ENCODE measurements around the gene UBE2R2.
"Not testable (repeated sequence)": the region's sequence is repeated elsewhere in the genome, so short reads cannot be mapped to it uniquely, and the experiment has no call there.

Gene UBE2R2

GRCh38 chr9:33816327-33817252 lies at the start of gene UBE2R2:
Gene UBE2R2 (plus strand): TSS chr9:33817160. CDS start chr9:33817758, 598 bp downstream.
- peak; percentile 92 for DNase-seq

DNA sequence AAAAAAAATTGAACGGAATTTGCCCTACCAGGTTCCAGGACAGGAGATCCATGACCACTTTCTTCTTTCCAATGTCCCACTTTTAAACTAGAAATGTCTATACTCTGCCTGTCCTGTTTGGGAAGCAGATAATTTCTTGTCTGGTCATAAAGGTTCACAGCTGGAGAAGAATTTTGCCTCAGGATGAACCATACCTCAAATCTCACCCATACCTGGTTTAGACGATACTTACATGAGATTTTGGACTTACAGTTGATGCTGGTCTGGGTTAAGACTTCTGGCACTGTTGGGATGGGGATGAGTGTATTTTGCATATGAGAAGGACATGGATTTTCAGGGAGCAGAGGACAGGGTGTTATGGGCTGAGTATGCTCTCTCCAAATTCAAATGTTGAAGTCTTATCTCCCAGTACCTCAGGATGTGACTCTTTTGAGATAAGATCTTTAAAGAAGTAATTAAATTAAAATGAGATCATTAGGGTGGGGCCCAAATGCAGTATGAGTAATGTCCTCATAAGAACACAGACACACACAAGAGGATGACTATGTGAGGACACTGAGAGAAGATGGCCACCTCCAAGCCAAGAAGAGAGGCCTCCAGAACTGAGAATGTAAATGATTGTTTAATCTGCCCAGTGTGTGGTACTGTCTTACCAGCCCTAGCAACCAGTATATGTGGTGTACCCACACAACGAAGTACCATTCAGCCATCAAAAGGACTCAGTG lies 46.6 kb upstream of the UBE2R2 start:
- DNase-seq: not testable (repeated sequence)

DNA sequence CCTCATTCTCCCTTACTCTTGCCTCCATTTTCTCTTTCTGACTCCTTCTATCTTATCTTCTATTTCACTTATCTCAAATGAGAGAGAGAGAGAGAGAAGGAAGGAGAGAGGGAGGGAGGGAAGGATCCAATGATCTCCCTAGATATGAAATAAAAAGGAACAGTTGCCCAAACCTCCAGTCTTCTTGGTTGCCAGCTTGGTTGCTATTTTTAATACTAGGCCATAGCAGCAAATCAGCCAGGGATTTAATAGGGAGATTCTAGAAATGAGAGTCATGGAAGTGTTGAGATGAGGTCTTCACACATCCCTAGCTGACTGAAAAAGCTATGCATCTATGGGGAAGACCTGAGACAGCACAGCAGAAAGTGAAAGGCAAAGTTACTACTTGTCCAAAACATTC lies 43.8 kb upstream of the UBE2R2 start:
- DNase-seq: not testable (repeated sequence)

DNA sequence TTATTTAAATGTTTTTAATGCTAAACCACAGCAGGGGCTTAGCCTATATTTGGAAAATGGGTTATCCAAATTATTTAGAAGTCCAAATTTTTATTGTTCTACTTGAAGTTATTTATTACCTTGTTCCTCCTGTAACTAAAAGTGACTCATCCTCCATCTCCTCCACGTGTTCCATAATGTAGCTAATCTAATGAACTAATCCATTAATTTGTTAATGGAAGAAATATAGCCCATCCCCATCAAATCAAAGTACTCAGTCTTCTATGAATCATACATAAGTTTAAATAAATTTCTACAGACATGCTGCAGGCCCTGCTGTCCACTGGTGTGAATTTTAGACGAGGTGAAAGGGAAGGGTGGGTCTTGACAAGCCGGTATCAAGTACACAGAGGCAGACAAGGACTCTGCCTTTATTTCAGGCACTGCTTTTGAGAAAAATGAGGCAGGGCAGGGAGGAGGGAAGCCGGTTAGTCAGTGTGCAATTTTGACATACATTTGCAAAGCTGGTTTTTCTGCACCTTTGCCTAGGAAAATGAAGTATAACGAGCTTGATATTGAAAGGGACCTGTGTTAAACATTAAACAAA lies 42.8 kb upstream of the UBE2R2 start:
- DNase-seq: not testable (repeated sequence)

- no peak for DNase-seq
These were observed 40.4 kb upstream of the UBE2R2 start for GRCh38 chr9:33776578-33776977.

DNA sequence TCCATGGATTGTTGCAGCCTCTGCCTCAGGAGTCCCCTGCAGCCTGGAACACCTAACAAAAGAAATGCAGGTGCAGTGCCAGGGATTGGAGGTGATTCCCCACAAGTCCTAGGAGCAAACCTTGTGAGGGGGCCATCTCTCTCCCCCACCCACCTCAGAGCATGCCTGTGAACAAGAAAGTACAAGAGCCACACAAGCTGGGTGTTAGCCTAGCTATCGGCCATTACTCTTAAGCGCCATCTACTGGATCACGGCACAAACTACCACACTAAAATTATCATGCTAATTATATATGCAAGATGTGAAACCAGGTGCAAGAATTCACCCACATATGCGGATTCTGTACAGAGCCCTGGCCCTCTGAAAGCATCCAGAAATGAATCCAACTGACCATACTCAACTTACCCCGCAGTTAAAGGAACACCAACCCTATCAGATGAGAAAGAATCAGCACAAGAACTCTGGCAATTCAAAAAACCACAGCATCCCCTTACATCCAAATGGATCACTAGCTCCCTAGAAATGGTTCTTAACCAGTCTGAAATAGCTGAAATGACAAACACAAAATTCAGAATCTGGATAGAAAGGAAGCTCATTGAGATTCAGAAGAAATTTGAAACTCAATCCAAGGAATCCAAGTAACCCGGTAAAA lies 38.1 kb upstream of the UBE2R2 start:
- DNase-seq: peak; percentile 40

- no peak for DNase-seq
These were observed 36.7 kb upstream of the UBE2R2 start for GRCh38 chr9:33780276-33780675.

DNA sequence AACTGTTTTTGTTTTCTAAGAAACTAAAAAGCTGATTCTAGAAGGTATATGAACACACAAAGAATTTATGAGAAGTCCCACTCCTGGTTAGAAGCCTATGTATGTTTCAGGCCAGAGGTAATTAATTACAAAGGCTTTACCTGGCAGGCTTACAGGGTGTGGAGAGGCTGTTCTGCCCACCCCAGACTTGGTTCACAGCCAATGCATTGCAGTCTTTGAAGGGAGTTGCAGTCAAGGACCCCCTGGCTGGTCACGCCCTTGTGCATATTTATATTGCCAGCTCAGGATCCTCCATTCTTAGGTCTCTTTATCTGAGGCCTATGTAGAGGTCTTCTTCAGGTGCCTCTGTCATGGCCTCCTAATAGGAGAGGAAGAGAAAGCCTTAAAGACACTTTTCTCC lies 35.2 kb upstream of the UBE2R2 start:
- DNase-seq: no peak

- DNase-seq: no peak
These were observed 34.4 kb upstream of the UBE2R2 start for GRCh38 chr9:33782395-33783152.

DNA sequence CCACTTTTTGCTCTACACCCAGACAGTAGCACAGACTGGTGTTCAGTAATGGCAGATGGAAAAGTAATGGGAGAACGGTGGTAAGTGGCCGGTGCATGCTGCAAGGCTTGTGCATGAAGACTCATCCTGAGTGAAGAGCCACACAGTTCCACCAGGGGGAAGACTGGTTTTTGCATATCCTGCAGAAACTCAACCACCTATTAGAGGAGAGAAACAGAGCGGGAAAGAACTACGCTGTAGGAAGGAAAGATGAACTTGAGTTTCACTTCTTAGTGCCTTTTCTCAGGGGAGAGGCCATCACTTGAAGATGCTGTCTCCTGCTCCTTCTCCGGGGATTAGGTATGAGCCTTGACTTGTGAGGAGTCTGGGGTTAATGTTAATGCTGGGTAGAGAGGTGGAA lies 31.0 kb upstream of the UBE2R2 start:
- DNase-seq: no peak

DNA sequence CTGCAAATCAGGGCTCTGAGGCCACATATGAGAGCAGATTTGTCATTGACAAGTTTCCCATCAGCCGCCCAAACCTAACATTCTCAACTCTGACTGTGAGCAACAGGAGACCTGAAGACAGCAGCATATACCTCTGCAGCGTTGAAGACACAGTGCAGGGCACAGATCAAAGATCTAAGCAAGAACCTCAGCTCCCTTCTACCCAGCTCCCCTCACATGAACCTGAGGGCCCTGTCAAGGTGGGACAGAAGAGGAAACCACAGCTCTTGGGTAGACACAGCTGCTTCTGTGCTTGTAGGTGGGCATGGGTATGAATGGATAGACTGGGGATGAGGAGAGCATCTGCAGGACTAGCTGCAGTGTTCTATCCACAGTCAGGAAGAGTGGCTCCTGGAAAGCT lies 30.3 kb upstream of the UBE2R2 start:
- no peak for DNase-seq

- no peak for DNase-seq
These were observed 29.1 kb upstream of the UBE2R2 start for GRCh38 chr9:33787839-33788238.

DNA sequence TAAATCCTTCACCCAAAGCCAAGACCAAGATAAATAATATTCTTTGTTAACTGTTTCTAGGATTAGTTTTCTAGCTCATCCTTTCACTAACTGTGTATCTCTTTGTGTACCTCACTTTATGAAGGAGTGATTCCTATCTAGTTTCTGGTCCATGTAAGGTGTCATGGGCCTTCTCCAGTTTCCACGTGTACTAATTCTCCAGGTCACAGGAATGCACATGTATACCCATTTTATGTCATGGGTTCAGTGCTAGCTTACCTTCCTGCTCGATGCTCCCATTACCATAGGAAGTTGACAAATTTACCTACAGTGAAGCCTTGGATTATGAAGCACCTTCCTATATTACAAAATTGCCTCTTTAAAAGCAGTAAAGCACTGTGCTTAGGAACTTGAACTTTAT lies 27.5 kb upstream of the UBE2R2 start:
- not testable (repeated sequence) for DNase-seq

DNA sequence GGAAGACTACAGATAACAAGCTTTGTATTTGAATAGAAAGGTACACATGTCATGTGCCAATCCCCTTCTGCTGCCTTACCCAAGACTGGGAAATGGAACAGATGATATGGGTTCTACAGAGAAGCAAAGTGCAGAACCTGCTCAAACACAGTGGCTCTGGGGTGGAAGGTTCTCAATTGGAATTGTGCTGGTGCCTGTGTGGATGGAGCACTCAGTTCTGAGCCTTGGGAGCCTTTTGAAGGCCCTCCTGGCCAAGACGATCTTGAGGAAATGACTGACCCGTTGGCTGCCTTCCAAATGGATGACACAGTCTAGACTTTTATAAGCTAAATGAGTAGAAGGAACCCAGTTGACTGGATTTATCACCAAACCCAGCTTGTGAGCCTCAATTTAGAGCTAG lies 25.8 kb upstream of the UBE2R2 start:
- DNase-seq: no peak

GRCh38 chr9:33793496-33793895 lies 23.5 kb upstream of the UBE2R2 start:
- DNase-seq: not testable (repeated sequence)

- no peak for DNase-seq
These were observed 22.4 kb upstream of the UBE2R2 start for GRCh38 chr9:33794560-33794959.

GRCh38 chr9:33795281-33795680 lies 21.7 kb upstream of the UBE2R2 start, which contains the start of gene PRSS3:
Gene PRSS3 (plus strand): TSS chr9:33795561. CDS start chr9:33795574, 13 bp downstream.
- no peak for DNase-seq

DNA sequence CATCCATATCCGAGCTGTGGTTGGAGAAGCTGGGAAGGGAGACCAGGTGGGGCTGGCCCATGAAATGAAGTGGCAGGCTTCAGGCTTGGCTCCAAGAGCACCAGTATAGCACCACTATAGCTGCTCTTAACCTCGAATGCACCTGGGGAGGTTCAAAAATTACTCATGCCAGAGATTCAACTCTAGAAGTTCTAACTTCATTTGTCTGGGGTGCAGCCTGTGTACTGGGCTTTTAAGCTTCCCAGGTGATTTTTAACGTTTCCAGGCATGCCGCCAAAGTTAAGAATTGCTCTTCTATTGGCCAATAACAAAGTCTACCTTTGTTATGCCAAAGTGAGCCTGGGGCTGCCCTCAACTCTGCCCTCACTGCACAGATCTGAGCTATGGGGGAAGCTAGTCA lies 21.1 kb upstream of the UBE2R2 start:
- DNase-seq: no peak

DNA sequence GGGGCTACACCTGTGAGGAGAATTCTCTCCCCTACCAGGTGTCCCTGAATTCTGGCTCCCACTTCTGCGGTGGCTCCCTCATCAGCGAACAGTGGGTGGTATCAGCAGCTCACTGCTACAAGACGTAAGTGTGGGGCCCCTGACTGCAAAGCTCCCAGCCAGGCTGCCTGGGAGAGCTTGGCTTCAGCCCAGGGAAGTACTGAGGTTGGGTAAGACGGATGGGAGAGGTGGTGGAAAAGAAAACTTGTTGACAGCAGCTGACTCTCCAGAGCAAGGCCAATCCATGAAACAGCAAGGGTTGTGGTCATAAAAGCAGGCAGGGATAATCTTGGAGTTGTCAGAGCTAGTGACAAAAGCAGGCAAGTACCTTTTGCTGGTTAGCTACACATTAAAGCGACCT lies 20.3 kb upstream of the UBE2R2 start:
- DNase-seq: not testable (repeated sequence)

DNA sequence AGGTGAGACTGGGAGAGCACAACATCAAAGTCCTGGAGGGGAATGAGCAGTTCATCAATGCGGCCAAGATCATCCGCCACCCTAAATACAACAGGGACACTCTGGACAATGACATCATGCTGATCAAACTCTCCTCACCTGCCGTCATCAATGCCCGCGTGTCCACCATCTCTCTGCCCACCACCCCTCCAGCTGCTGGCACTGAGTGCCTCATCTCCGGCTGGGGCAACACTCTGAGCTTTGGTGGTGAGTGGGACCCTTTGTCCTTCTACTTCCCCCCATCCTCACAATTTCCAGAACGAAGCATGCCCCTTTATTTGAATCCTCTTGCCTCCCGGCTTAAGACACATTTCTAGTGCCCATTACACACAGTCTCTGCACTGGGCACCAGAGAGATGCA lies 19.1 kb upstream of the UBE2R2 start:
- no peak for DNase-seq

- no peak for DNase-seq
These were observed 18.4 kb upstream of the UBE2R2 start for GRCh38 chr9:33798545-33798944.
